ENCODE measurements around the gene TMEM35A.

TMEM35A gene

GRCh38 chrX:101117701-101118100, 39.0 kb downstream of the TMEM35A start:
- H3K27ac Mint-ChIP-seq, result no peak overlapping the region
- H3K27me3 Mint-ChIP-seq (ENCODE audit: low read depth), result no peaks in the 10 kb centered on the region
- H3K4me1 Mint-ChIP-seq, result no peaks in the 10 kb centered on the region
- H3K9me3 Mint-ChIP-seq, result peaks cover 8% of the 10 kb centered on the region
- no peak for TF ChIP-seq CTCF (IDR thresholded peaks at IDR 0.05; ENCODE audit: unreplicated experiment in 3 of 3)
- H3K4me3 Mint-ChIP-seq, result no peak overlapping the region
- H3K36me3 Mint-ChIP-seq (ENCODE audit: low read depth), result peaks cover 25% of the 10 kb centered on the region

- H3K4me3 Mint-ChIP-seq, result no peak overlapping the region
- peaks cover 19% of the 10 kb centered on the region for H3K9me3 Mint-ChIP-seq
Measured at GRCh38 chrX:101136235-101136634, 57.6 kb downstream of the TMEM35A start.

More at GRCh38 chrX:101136235-101136634, 57.6 kb downstream of the TMEM35A start:
- no peaks in the 10 kb centered on the region for H3K27me3 Mint-ChIP-seq (ENCODE audit: low read depth)
- H3K36me3 Mint-ChIP-seq (ENCODE audit: low read depth), result peaks cover 41% of the 10 kb centered on the region
- no peak overlapping the region for H3K27ac Mint-ChIP-seq
- TF ChIP-seq CTCF (IDR thresholded peaks at IDR 0.05; ENCODE audit: unreplicated experiment in 3 of 3), result no peak
- H3K4me1 Mint-ChIP-seq, result no peaks in the 10 kb centered on the region

Data from nephron (organoid).